Stimulated activated CD4-positive, alpha-beta T cell treated with anti-CD3 and anti-CD28 coated beads, Interleukin-4, amount 100 ng/mL, for 4 hours (primary cell): Measurements from ENCODE around the gene PHF5A.
"Not testable (repeated sequence)": the region's sequence is repeated elsewhere in the genome, so short reads cannot be mapped to it uniquely, and the experiment has no call there.

Source experiments
- DNase-seq, 2 experiments: peaks; one replicate each; pipeline ENCODE4 v3.0.0-alpha.2; 2020

PHF5A gene

DNA sequence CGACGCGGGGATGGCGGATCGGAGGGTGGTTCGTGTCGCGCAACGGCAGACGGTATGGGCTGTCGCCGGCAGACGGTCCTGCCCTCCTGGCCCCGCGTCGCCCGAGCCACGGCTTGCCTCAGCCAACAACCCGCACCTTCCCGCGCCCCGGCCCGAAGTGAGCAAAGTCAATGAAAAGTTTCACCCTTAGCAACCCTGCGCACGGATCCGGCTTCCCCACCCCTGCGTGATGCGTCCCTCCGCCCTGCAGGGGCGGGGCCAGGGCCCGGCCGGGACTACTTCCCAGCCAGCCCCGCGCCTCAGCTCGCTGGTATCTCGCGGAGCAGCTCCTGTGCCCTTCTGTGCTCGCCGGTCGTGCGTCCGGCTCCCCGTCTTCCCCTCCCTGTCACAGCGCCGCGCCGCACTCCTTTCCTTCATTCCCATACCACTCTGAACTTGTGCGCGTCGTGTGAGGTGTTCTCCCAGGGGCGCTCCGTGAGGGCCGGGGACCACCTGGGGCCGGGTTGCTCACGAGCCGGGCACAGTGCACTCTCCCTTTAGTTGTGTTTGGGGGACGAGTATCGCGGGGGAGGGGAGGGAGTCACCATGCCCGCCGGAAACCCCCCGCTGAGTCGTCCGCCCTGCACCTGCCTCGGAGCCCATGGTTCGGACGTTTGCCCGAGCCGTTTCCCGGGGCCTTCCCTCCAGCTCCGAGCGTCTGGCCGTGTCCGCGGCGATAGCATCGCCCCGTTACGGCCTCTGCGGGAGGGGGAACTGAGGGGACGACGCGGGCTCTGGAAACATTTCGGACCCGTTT is 21.7 kb downstream of the PHF5A start, which contains the start of gene TOB2:
Gene TOB2, minus strand, starts transcription at position 163 of the 796 bp plus-strand sequence. CDS start 9,456 bp downstream, outside the sequence.
- peak; percentile 92 to 93 for DNase-seq

DNA sequence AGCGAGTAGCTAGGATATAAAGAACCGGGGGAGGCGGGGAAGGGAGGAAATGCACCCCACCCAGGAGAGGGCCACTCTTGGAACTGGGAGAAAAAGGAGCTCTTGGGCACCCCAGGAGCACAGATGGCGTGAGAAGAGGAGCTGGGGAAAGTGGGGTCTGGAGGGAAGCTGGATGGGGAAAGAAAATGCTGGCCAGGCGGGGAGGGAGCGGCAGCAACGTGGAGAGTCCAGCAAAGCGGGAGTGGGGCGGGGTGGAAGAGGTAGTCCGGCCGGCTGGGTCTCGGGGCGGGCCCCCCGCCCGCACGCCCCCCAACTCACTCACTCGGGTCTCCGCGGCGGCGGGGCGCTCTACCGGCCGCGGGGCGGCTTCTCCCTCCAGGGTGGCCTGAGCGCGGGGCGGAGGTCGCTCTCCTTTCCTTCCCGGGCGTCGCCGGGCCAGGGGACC is 22.4 kb downstream of the PHF5A start:
- peak; percentile 5 to 19 for DNase-seq

DNA sequence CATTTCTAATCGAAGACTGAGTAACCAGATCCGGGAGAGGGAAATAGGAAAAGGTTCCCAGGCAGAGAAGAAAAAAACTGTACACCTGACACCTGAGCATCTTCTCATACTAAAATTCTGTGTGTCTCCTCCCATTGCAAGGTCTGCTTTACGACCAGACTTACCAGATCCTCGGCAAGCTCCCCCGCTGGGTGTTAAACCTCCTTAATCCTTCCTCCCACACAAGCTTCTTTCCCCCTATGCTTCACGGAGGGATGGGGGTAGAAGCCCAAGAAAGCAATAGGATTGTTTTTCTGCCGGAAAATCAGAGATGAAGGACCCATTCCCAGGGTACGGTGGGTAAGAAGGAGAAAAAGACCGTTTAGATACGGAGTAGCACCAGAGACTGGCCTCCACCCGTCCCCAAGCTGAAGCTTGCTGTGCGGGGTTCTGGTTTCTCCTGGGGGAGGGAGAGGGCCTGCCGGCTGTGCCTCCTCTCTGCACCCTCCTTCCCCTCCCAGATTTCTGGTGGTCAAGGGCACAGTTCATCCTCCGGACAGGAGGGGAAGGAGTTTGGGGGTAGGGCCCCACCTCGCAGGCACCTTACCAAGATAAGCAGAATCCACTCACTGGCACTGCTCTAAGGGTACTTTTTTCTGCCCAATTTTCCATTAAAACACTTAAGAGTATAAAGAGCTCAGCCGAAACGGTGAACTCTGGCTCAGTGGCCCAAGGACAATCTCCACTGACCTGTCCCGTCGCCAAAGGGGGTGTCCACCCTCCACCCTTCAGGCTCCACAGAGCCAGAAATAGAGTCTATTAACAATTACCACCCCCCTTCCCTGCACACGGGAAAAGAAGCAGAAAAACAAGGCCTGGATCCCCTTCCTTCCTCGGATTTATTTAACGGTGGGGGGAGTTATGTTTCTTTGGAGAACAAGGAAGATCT is 23.1 kb downstream of the PHF5A start:
- no peak for DNase-seq

DNA sequence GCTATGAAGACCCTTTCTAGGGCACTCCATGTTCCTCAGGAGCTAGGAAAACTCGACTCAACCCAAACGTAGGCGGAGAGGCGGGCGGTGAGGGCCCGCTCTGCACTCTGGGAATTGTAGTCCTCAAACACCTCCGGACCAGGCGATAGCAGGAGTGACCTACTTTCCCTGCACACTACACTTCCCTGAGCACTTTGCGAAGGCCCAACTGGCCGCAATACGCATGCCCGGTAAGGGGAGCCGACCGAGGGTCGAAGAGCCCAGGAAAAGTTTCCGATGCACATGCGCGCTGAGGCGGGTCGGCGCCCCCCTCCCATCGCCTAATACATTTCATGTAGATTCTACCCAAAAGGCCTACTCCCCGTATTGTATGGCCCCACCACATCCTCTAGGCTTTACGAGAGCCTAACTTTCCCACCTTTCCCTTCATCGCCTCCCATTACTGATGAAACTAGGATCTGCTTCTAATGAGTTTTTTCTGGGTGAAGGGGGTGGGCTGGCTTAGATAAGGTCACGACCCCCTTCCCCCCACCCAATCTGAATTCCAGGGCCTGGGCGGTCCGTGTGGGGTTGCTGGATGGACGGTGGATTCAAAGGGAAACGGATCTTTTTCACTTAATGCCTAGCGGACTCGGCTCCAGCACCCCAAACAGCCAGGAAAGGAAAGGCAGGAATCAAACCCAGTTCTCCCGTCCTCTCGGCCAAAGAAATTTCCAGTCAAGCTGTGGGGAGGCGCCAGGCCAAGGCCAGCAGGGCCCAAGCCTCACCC is 23.9 kb downstream of the PHF5A start:
- peak; percentile 78 to 88 for DNase-seq

DNA sequence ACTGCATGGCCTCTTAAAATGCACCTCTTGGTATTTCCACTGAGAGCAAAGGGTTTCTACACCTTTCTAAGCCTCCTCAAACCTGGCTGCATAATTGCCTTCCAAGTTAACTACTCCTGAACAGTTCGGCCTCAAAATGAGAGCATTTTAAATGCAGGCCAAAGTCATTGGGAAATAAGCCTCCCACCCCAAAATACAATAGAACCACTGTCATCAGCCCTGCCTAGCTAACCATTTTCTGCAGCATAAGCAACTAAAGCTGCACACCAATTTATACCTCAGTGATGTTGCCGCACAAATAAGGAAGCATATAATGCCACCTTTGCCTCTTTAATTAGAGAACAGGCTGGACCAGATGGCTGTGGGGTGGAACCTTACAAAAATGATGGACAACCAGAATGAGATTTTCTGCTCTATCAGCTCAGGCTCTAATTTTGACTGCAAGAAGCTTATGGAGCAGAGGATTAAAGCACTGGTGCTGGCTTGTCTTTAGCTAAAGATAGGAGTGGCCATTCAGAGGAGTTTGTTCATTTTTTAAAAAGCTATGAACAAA is 26.2 kb downstream of the PHF5A start:
- no peak for DNase-seq

DNA sequence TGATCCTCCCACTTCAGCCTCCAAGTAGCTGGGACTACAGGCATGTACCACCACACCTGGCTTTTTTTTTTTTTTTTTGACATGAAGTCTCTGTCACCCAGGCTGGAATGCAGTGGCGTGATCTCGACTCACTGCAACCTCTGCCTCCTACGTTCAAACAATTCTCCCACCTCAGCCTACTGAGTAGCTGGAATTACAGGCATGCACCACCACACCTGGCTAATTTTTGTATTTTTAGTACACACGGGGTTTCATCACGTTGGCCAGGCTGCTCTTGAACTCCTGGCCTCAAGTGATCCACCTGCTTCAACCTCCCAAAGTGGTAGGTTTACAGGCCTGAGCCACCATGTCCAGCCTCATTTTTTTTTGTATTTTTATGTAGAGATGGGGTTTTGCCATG is 28.0 kb downstream of the PHF5A start:
- not testable (repeated sequence) for DNase-seq

DNA sequence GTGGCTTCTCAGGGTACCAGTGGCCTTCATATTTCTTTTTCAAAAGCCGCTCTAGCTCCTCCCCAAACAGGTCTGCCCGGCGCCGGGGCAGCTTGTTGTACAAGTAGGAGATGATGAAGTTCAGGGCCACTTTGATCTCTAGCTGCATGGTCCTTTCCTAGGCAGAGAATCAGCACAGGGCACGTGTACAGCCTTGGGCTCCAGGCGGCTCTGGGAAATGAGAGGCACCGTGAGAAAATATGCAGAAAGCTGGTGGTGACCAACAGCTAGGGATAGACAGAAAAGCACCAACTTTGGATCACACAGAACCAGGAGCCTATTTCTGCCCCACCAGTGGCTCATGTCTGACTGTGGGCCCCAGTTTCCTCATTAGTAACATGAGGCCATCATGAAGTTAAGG is 31.3 kb downstream of the PHF5A start:
- no peak for DNase-seq

DNA sequence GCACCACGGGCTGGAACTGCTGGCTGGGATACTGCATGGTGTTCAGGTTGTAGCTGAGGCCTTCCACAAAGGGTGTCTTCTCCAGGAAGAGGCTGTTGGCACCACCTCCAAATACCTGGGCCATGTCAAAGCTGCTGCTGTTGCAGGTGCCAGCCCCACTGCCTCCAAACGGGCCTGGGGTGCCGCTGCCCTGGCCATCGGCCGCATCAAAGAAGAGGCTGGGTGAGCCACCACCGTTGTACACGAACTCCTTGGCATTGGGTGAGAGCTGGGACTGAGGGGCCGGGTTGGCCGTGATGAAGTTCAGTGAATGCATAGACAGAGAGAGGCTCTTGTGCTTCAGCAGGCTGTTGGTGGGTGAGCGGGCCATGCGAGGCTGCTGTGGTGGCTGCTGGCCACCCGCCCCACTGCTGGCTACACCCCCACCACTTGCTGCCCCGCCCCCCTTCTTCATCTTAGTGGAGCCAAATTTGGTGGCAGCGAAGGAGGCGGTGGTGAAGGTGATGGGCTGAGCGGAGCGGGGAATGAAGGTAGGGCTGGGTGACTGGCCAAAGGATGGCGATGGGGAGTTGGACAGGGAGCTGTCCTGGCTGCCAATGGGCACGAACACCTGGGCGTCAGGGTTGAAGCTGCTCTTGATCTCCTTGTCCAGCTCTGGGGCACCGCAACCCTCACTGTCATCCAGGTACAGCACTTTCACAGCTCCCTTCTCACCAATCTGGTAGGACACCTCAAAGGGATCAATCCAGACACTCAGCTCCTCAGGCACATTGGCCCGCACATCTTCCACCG is 32.0 kb downstream of the PHF5A start:
- no peak for DNase-seq

DNA sequence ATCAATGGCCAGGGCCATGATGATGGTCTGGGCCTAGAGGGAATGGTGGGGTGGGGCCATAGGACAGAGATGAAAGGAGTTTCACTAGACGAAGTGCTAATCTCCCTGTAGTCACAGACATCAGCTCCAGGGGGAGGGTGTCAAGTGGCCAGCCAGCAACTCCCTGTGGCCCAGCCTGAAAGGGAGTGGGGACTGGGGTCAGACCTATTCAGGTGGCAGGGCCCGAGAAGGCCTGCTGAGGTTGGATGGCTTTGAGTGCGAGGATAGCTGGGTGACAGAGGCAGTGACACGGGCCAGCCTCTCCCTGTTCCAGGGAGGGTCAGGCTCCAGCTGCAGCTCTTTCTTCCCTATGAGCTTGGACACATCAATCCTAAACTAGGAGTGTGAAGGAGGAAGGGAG is 32.9 kb downstream of the PHF5A start:
- DNase-seq, result no peak

DNA sequence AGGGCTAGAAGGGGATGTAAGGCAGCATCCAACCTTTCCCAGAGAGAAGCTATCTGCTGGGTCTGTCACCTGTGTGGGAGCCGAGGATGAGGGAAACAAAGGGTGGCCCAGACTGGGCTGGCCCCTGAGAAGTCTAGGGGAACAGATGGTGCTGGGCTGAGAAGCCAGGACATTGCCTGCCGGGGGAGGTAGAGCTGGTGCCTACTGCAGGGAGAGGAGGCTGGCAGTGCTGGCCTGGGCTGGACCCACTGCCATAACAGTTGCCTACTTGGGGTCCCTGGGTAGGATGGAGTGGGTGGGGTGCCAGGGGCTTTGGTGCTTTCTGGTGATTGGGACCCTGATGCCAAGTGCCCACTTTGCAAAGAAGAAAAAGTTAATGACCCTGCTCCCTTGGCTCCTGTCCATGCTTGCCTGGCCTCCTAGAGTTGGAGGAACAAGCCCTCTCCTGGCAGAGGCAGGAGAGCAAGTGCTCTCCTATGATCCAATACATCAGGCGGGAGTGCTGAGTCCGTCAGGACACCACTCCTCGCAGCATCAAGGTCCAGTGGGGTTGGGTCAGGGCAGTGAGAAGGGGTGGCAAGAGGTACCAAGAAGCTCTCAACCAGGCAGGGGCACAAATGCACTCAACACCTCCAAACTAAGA is 34.0 kb downstream of the PHF5A start:
- DNase-seq, result not testable (repeated sequence)

DNA sequence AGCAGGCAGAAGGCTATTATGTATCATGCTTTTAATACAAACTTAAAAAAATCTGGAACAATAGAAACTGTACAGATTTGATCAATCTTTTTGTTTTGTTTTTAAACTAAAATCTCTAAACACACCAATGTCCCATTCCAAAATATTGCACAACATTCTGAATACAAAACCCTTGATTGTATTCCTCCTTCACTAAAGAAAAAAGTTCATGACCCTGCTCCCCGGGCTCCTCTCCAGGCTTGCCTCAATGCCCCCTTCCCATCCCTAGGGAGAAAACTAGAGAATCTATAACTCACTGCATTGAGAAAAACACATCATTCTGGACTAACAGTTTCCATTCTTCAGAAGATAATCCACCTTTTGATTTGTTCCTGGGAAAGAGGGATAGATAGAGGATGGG is 35.0 kb downstream of the PHF5A start:
- not testable (repeated sequence) for DNase-seq

DNA sequence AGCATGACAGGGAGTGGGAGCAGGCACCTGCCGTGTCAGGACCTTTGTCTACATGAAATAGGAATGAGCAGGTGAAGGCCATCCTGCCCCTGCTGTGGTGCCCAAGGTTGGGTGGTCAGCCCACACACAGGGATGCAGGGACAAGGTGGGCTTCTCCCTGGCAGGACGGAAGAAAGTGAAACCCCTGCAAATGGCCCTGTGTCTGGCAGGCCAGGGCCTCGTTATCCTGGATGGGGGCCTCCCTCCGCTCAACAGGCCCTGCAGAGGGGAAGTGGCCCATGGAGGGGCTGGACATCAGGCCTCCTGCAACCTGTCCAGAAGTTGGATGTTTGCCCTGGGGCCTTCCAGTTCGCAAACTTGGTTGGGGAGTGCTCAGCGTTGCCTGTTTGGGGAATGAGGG is 36.8 kb downstream of the PHF5A start:
- DNase-seq, result no peak

DNA sequence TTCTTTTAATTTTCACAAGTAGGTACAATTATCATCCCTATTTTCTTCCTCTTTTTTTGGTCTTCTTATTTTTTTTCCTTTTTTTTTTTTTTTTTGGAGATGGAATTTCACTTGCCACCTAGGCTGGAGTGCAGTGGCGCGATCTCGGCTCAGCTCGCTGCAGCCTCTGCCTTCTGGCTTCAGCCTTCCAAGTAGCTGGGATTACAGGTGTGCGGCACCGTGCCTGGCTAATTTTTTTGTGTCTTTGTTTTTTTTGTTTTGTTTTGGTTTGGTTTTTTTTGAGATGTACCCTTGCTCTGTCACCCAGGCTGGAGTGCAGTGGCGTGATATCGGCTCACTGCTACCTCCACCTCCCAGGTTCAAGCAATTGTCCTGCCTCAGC is 38.5 kb downstream of the PHF5A start:
- DNase-seq, result no peak

DNA sequence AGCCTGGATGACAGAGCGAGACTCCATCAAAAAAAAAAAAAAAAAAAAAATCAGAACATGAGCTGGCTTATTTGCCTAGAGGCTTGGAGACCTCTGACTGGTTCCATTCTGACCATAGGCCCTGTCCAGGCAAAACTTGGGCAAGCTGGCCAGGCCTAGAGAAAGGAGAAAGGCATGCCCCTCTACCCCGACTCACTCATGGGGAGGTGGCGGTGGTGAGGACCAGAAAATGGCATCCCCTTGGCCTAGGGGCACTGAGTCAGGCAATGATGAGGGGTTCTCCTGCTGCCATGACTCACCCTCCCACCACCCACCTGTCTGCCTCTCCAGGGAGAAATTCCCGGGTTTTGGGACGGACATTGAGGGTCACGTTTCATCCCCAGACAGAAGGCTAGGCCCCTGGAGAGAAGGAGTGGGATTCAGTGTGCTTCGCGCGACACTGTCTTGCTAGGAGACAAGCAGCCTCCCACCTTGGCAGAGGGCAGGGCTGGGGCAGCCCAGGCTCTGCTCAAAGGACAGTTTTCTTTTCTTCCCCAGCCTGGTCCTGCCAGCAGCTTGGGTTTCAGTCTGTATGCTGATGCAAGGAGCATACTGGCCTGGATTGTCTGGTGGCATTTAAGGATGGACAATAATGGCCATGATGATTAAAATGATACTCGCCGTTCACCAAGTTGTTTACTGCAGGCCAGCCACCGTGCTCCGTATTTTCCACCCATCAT is 39.1 kb downstream of the PHF5A start:
- DNase-seq, result no peak

DNA sequence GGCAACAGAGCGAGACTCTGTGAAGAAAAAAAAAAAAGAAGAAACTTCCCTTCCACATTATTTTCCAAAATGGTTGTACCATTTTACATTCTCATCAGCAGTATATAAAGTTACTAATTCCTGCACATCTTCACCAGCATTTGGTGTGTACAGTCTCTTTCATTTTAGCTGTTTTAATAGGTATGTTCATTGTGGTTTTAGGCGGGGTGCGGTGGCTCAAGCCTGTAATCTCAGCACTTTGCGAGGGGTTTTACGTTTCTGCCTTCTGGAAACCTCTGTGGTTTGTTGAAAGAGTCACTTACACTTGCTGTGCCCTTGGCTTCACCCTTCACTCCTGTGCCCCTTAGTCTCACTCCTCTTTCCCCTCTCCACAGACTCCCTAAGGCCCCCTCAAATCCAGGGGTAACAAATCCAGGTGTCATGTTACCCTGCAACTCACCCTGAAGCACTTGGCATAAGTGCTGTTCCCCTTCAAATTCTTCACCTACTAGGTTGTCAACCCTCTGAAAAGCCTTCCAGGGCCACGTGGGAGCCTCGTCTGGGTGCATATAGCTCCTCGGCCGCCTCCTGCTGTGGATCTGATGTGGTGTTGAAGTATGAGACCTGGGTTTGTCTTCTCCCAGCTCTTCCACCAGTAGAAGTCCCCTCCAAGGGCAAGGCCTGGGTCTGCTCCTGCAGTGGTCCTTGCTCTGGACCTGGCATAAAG is 42.7 kb downstream of the PHF5A start:
- DNase-seq, result peak in 1 of 2 experiments; percentile 22

DNA sequence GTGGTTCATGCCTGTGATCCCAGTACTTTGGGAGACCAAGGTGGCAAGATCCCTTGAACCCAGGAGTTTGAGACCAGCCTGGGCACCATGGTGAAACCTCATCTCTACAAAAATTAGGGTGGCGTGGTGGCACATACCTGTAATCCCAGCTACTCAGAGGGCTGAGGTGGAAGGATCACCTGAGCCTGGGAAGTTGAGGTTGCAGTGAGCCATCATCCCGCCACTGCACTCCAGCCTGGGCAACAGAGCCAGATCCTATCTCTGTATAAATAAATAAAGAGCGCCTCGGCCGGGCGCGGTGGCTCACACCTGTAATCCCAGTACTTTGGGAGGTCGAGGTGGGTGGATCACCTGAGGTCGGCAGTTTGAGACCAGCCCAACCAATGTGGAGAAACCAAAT is 49.8 kb downstream of the PHF5A start:
- DNase-seq, result no peak

DNA sequence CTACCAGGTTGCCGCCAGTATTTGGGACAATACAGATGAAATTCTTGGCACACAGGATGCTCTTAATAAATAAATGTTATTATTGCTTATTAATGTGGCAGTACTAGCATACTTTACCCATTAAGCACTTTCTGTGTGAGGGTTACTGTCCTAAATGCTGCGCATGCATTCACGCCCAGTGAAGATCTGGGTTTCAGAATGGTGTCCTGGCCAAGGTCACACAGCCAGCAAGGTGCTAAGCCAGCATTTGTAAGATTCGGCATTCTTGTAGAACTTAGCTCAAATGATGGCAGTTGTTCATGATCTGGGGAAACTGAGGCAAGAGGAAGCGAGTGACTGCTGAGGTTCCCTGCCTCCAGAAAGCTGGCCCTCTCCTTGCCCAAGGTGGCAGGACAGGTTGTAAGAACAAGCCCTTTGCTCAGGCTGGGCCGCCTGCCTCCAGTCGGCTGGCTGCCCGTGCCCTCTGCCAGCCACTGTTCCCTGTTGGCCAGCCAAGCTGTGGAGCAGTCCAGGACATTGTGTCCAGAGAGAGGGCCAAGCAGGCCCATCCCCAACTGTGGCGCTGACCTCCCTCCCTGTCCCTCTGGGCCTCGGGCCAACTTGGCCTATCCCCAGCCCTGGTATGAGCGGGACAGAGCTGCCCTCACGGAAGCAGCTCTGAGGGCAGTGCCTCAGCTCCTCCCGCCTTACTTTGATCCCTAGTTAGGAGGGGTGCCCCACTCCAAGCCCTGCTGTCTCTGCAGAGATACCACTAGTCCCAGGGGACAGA is 50.7 kb downstream of the PHF5A start:
- no peak for DNase-seq

DNA sequence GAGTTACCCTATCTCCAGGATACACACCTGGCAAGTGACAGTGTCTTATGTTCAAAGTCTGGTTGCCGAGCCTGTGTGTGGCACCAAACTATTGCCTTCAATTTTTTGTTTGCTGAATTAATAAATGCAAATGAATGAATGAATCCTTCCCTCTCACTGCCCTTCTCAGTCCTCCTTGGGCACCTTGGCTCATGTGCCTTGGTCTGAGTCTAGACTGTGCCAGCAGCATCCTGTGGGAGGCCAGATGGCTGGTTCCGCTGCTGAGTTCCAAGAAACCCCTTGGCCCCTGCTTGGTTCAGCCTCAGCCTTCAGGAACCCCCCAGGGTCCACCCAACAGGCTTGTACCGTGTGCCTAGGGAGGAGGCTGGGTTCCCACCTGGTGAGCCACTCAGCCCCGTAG is 52.9 kb downstream of the PHF5A start:
- no peak for DNase-seq
